ENCODE measurements around the gene GRK5. TPM values are rescaled to one million over a fixed set of nuclear protein-coding genes. Genes with fewer than 3 reads are reported as not detected.
A peak's percentile ranks its signal among the peaks of the same experiment; 100 is the strongest.

GRK5 gene
- total RNA-seq, 1 donor, result 1.8 TPM

GRCh38 chr10:119477444-119477843 is 270.1 kb downstream of the GRK5 start:
- H3K79me2 ChIP-seq (ENCODE audit: insufficient read depth, low read length), result no peaks in the 10 kb centered on the region
- H3K4me1 ChIP-seq (ENCODE audit: insufficient read depth, low read length), result no peaks in the 10 kb centered on the region
- H4K20me1 ChIP-seq (ENCODE audit: insufficient read depth, low read length), result no peaks in the 10 kb centered on the region
- no peaks in the 10 kb centered on the region for H3K9me3 ChIP-seq (ENCODE audit: low read depth, low read length)
- H2AFZ ChIP-seq (ENCODE audit: low read length), result no peak overlapping the region
- H3K27me3 ChIP-seq (ENCODE audit: insufficient read depth, low read length), result peaks cover 68% of the 10 kb centered on the region
- H3K4me3 ChIP-seq (ENCODE audit: insufficient read depth, low read length), result no peak overlapping the region
- TF ChIP-seq CTCF (IDR thresholded peaks at IDR 0.05; ENCODE audit: extremely low read depth, low read depth, low read length), result no peak
- H3K36me3 ChIP-seq (ENCODE audit: insufficient read depth, low read length), result no peaks in the 10 kb centered on the region
- H3K27ac ChIP-seq (ENCODE audit: low read depth, low read length), result no peak overlapping the region
- H3K4me2 ChIP-seq (ENCODE audit: insufficient read depth, low read length), result no peak overlapping the region
- DNase-seq (ENCODE audit: insufficient read length, low spot score, missing footprints), result peak; percentile 3

- no peak for TF ChIP-seq CTCF (IDR thresholded peaks at IDR 0.05; ENCODE audit: extremely low read depth, low read depth, low read length)
- Histone ChIP-seq H3K79me2 (ENCODE audit: insufficient read depth, low read length) (no peaks in the 10 kb centered on the region), H3K9me3 (ENCODE audit: low read depth, low read length) (no peaks in the 10 kb centered on the region), H3K4me3 (ENCODE audit: insufficient read depth, low read length) (no peak overlapping the region), H3K4me2 (ENCODE audit: insufficient read depth, low read length) (no peak overlapping the region), H3K4me1 (ENCODE audit: insufficient read depth, low read length) (no peaks in the 10 kb centered on the region), H2AFZ (ENCODE audit: low read length) (no peak overlapping the region), H3K27ac (ENCODE audit: low read depth, low read length) (no peak overlapping the region), H3K27me3 (ENCODE audit: insufficient read depth, low read length) (peaks cover 60% of the 10 kb centered on the region), H4K20me1 (ENCODE audit: insufficient read depth, low read length) (no peaks in the 10 kb centered on the region), H3K36me3 (ENCODE audit: insufficient read depth, low read length) (no peaks in the 10 kb centered on the region)
- peak; percentile 17 for DNase-seq (ENCODE audit: insufficient read length, low spot score, missing footprints)
These were observed 270.9 kb downstream of the GRK5 start for GRCh38 chr10:119478111-119478802.

GRCh38 chr10:119478811-119479341 is 271.5 kb downstream of the GRK5 start:
- Histone ChIP-seq H3K4me2 (ENCODE audit: insufficient read depth, low read length) (peak overlapping the region; percentile 17), H2AFZ (ENCODE audit: low read length) (no peak overlapping the region), H3K4me3 (ENCODE audit: insufficient read depth, low read length) (no peak overlapping the region), H3K36me3 (ENCODE audit: insufficient read depth, low read length) (no peaks in the 10 kb centered on the region), H4K20me1 (ENCODE audit: insufficient read depth, low read length) (no peaks in the 10 kb centered on the region), H3K9me3 (ENCODE audit: low read depth, low read length) (no peaks in the 10 kb centered on the region), H3K4me1 (ENCODE audit: insufficient read depth, low read length) (no peaks in the 10 kb centered on the region), H3K27ac (ENCODE audit: low read depth, low read length) (no peak overlapping the region), H3K27me3 (ENCODE audit: insufficient read depth, low read length) (peaks cover 57% of the 10 kb centered on the region), H3K79me2 (ENCODE audit: insufficient read depth, low read length) (no peaks in the 10 kb centered on the region)
- no peak for DNase-seq (ENCODE audit: insufficient read length, low spot score, missing footprints)
- no peak for TF ChIP-seq CTCF (IDR thresholded peaks at IDR 0.05; ENCODE audit: extremely low read depth, low read depth, low read length)

GRCh38 chr10:119479532-119479931 is 272.2 kb downstream of the GRK5 start:
- no peaks in the 10 kb centered on the region for H3K9me3 ChIP-seq (ENCODE audit: low read depth, low read length)
- no peaks in the 10 kb centered on the region for H4K20me1 ChIP-seq (ENCODE audit: insufficient read depth, low read length)
- DNase-seq (ENCODE audit: insufficient read length, low spot score, missing footprints), result no peak
- no peaks in the 10 kb centered on the region for H3K4me1 ChIP-seq (ENCODE audit: insufficient read depth, low read length)
- no peaks in the 10 kb centered on the region for H3K79me2 ChIP-seq (ENCODE audit: insufficient read depth, low read length)
- no peaks in the 10 kb centered on the region for H3K36me3 ChIP-seq (ENCODE audit: insufficient read depth, low read length)
- no peak overlapping the region for H3K4me3 ChIP-seq (ENCODE audit: insufficient read depth, low read length)
- H3K27ac ChIP-seq (ENCODE audit: low read depth, low read length), result no peak overlapping the region
- H2AFZ ChIP-seq (ENCODE audit: low read length), result no peak overlapping the region
- TF ChIP-seq CTCF (IDR thresholded peaks at IDR 0.05; ENCODE audit: extremely low read depth, low read depth, low read length), result no peak
- peak overlapping the region; percentile 17 for H3K4me2 ChIP-seq (ENCODE audit: insufficient read depth, low read length)
- H3K27me3 ChIP-seq (ENCODE audit: insufficient read depth, low read length), result peaks cover 51% of the 10 kb centered on the region
